A673 (cell line): ENCODE measurements around the gene ZFYVE9.
"Not testable (repeated sequence)": the region's sequence is repeated elsewhere in the genome, so short reads cannot be mapped to it uniquely, and the experiment has no call there.

ENCODE experiments used
- EZH2 ChIP-seq: fragments of 200-600 bp; sonication (generic); IDR thresholded peaks from 2 replicates; pipeline ENCODE4 v1.6.1; 2017; ENCODE audit warnings: borderline replicate concordance, low read depth, mild to moderate bottlenecking, mixed read lengths, antibody characterized with exemption, low read length; ENCODE audit not compliant: poor library complexity, severe bottlenecking
- TF ChIP-seq, protein P1 (sequence below): fragments of 300-800, 200-600 bp; sonication (generic); conservative IDR thresholded peaks from 2 replicates; pipeline ENCODE4 v1.5.1; 2017; ENCODE audit warnings: low read depth, mild to moderate bottlenecking, antibody characterized with exemption, low read length, moderate library complexity, mixed read lengths

DNA sequence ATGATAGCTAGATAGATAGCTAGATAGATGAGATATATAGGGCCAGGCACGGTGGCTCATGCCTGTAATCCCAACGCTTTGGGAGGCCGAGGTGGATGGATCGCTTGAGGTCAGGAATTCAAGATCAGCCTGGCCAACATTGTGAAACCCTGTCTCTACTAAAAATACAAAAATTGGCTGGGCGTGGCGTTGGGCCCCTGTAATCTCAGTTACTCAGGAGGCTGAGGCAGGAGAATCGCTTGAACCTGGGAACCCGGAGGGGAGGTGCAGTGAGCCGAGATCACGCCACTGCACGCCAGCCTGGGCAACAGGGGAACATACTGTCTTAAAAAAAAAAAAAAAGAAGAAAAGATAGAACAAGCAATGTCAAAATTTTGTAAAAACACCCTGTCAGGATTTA is 8.6 kb downstream of the ZFYVE9 start:
- TF ChIP-seq, protein P1, sequence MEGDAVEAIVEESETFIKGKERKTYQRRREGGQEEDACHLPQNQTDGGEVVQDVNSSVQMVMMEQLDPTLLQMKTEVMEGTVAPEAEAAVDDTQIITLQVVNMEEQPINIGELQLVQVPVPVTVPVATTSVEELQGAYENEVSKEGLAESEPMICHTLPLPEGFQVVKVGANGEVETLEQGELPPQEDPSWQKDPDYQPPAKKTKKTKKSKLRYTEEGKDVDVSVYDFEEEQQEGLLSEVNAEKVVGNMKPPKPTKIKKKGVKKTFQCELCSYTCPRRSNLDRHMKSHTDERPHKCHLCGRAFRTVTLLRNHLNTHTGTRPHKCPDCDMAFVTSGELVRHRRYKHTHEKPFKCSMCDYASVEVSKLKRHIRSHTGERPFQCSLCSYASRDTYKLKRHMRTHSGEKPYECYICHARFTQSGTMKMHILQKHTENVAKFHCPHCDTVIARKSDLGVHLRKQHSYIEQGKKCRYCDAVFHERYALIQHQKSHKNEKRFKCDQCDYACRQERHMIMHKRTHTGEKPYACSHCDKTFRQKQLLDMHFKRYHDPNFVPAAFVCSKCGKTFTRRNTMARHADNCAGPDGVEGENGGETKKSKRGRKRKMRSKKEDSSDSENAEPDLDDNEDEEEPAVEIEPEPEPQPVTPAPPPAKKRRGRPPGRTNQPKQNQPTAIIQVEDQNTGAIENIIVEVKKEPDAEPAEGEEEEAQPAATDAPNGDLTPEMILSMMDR = not testable (repeated sequence)
- not testable (repeated sequence) for TF ChIP-seq EZH2
